Heart left ventricle (tissue), 13 donors: Measurements from ENCODE around the gene LRP5.
"Not testable (repeated sequence)": the region's sequence is repeated elsewhere in the genome, so short reads cannot be mapped to it uniquely, and the experiment has no call there.

Source experiments
- POLR2A ChIP-seq, 2 donors: fragments of 450-650 bp; IDR thresholded peaks; one replicate each; pipeline ENCODE4 v1.6.1; 2017; ENCODE audit warnings: antibody characterized with exemption in 2 of 2, mild to moderate bottlenecking in 2 of 2, moderate library complexity in 2 of 2
- TF ChIP-seq, protein P1 (sequence below), 12 donors: fragments of 200-600 bp; sonication (generic) in 4 of 12; IDR thresholded peaks; one replicate each; pipeline versions ENCODE4 v1.5.0 to v1.8.0; 2018 to 2022; ENCODE audit warnings: antibody characterized with exemption in 12 of 12, mild to moderate bottlenecking in 5 of 12
- donor health status: ischemic (EF 13 %, LVEDD 7.1; RV severe dilation, severe dysfunction).
- donor health status: DM: no; HTN: yes; CAD: no.
- donor health status: DM: no; HTN: no; CAD: no.
- donor health status: ischemic (EF 25% LVEDD 6.9; RV normal size, moderate dysfunction).
- donor health status: ischemic (EF 25% LVEDD 5.7; RV mildly dilated, moderate dysfunction).
- donor health status: ischemic (EF 35%, LVEDD 5.7; RV mildly dilated, moderate dysfunction).
- donor health status: nonischemic (EF 11% LVEDD 7.7; RV severe dilation, severe dysfunction).
- donor health status: DM: yes; HTN: yes; CAD: no.
- donor health status: PGD.
- donor health status: ischemic (EF 29% LVEDD 5.4; RV normal size, mild dysfunction).
- donor health status: nonischemic (EF 23%, LVEDD 6.1; RV moderate dilation, normal function).

DNA sequence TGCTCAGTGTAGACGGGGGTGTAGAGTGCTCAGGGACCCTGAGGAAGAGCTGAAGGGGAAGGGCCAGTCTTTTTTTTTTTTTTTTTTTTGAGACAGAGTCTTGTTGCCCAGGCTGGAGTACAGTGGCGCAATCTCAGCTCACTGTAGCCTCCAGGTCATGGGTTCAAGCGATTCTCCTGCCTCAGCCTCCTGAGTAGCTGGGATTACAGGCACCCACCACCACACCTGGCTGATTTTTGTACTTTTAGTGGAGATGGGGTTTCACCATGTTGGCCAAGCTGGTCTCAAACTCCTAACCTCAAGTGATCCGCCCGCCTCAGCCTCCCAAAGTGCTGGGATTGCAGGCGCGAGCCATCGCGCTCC, 12.9 kb upstream of the LRP5 start:
- TF ChIP-seq, protein P1, sequence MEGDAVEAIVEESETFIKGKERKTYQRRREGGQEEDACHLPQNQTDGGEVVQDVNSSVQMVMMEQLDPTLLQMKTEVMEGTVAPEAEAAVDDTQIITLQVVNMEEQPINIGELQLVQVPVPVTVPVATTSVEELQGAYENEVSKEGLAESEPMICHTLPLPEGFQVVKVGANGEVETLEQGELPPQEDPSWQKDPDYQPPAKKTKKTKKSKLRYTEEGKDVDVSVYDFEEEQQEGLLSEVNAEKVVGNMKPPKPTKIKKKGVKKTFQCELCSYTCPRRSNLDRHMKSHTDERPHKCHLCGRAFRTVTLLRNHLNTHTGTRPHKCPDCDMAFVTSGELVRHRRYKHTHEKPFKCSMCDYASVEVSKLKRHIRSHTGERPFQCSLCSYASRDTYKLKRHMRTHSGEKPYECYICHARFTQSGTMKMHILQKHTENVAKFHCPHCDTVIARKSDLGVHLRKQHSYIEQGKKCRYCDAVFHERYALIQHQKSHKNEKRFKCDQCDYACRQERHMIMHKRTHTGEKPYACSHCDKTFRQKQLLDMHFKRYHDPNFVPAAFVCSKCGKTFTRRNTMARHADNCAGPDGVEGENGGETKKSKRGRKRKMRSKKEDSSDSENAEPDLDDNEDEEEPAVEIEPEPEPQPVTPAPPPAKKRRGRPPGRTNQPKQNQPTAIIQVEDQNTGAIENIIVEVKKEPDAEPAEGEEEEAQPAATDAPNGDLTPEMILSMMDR (IDR thresholded peaks at IDR 0.05): not testable (repeated sequence)
- TF ChIP-seq POLR2A (IDR thresholded peaks at IDR 0.05): not testable (repeated sequence)
